Ovary (tissue), 9 donors: Measurements from ENCODE around the gene CCL8. TPM values are rescaled to one million over a fixed set of nuclear protein-coding genes. Genes with fewer than 3 reads are reported as not detected.

ENCODE experiments used
- DNase-seq, 5 donors: peaks; one replicate each; pipeline ENCODE4 v3.0.0-alpha.2; 2019 to 2020
- H3K27ac ChIP-seq, 2 donors: fragments of 200-600 bp; one replicate each; pipeline versions ENCODE4 v1.5.1 to v1.8.0; 2019 to 2022
- H3K27me3 ChIP-seq: fragments of 200-600 bp; one replicate; pipeline ENCODE4 v1.8.0; 2022
- H3K36me3 ChIP-seq: fragments of 200-600 bp; sonication (generic); one replicate; pipeline ENCODE4 v1.5.1; 2019
- H3K4me1 ChIP-seq: one replicate; pipeline ENCODE4 v1.8.1; 2013; ENCODE audit warnings: mild to moderate bottlenecking, moderate library complexity; ENCODE audit not compliant: insufficient read depth
- H3K4me3 ChIP-seq: fragments of 200-600 bp; sonication (generic); one replicate; pipeline ENCODE4 v1.5.1; 2017
- H3K9me3 ChIP-seq, 2 donors: fragments of 200-600 bp in 1 of 2; sonication (generic) in 1 of 2; one replicate each; pipeline versions ENCODE4 v1.5.1 to v1.8.1; 2013 to 2019; ENCODE audit warnings: mild to moderate bottlenecking in 1 of 2, moderate library complexity in 1 of 2
- EP300 ChIP-seq: sonication (generic); formaldehyde crosslinking; IDR thresholded peaks from one replicate; pipeline ENCODE4 v1.6.1; 2017; ENCODE audit warnings: antibody characterized with exemption
- POLR2A ChIP-seq: fragments of 450-650 bp; IDR thresholded peaks from one replicate; pipeline ENCODE4 v1.6.1; 2017; ENCODE audit warnings: antibody characterized with exemption, mild to moderate bottlenecking, moderate library complexity
- WGBS, 3 donors: extraction: QIAGEN DNeasy Blood & Tissue Kit in 1 of 3; methylation state at CpG; one replicate each; pipeline versions ENCODE4 v1.1.5 to v1.1.7; 2013 to 2017; 5-methylcytosine and 5-hydroxymethylcytosine counted together
- intact Hi-C, 4 donors: fragments of 100-400 bp; cut with DNase I; formaldehyde crosslinking; loops; one replicate each; pipeline versions ENCODE4 v1.11.0 to v1.15.1; 2022 to 2023
- polyA plus RNA-seq, 2 donors: library from polyadenylated mRNA; stranded (reverse); fragments of 200-250 nt in 1 of 2; fragments of 350-450 nt in 1 of 2; fragmentation: Illumina TruSeq in 1 of 2; extraction: RNeasy Lipid Tissue Mini Kit (QIAGEN cat#74804) in 1 of 2; gene quantifications; one replicate each; pipeline ENCODE4 v1.2.3, GENCODE V29; 2013 to 2014
- total RNA-seq, 7 donors: library from RNA; depleted of rRNA in 2 of 7; stranded (reverse); fragments of >200 nt in 2 of 7; fragmentation: NEBNext Ultra II Directional in 3 of 7; extraction: Animal tissue kit (Norgen Biotek cat#: 25700) in 3 of 7; gene quantifications; one replicate each; pipeline versions ENCODE4 v1.1.0 to v1.2.4, GENCODE V29; 2016 to 2023
- TF ChIP-seq, protein P1 (sequence below), 3 donors: fragments of 450-650 bp in 2 of 3; fragments of 200-600 bp in 1 of 3; IDR thresholded peaks; one replicate each; pipeline versions ENCODE4 v1.5.1 to v1.8.0; 2016 to 2022; ENCODE audit warnings: antibody characterized with exemption in 3 of 3, mild to moderate bottlenecking in 1 of 3
- donor health status: DM: no; HTN: no; CAD: no; lungs with moderate emphysema.
- donor health status: DM: no; HTN: no; CAD: no.
- donor health status: Bipolar disorder and iron deficiency.
- donor health status: DM: yes; HTN: yes; CAD: no.
- donor health status: DM: no; HTN: no; CAD: no.
- donor health status: DM: yes; HTN: yes; CAD: no.

Gene CCL8
- total and polyA plus RNA-seq, 9 donors, result 0.15 to 3.7 (median 0.48) TPM; not detected in 2

DNA sequence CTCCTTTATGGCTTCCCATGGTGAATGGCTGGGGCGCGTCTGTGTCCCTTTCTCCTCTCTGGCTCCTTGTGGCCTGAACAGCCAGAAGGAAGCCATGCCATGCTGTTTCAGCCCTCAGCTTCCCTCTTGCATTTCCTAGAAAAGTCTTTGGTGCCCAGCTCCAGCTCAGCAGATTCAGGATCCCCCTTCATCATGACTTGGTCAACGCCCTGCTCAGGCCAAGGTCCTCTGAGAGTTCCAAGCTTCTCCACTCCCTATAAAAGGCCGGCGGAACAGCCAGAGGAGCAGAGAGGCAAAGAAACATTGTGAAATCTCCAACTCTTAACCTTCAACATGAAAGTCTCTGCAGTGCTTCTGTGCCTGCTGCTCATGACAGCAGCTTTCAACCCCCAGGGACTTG lies 37.0 kb downstream of the CCL8 start, which contains the start of gene CCL13:
Gene CCL13, plus strand, starts transcription at position 287 of the 400 bp plus-strand sequence. Its CDS starts 47 bp downstream, at position 334.
- Histone ChIP-seq H3K4me1 (no peaks in the 10 kb centered on the region), H3K27me3 (no peaks in the 10 kb centered on the region), H3K36me3 (no peaks in the 10 kb centered on the region), H3K4me3 (no peak within 1 kb of the TSS), H3K27ac (no peak within 1 kb of the TSS), H3K9me3 (no peaks in the 10 kb centered on the region)
- DNase-seq, result no peak
- intact Hi-C loops, result no loop called here
- WGBS, 3 donors, result 91 to 96% (median 93%) methylated on average over 5 of the region's 5 CpGs
- TF ChIP-seq POLR2A (no peak), EP300 (no peak)
- TF ChIP-seq, protein P1, sequence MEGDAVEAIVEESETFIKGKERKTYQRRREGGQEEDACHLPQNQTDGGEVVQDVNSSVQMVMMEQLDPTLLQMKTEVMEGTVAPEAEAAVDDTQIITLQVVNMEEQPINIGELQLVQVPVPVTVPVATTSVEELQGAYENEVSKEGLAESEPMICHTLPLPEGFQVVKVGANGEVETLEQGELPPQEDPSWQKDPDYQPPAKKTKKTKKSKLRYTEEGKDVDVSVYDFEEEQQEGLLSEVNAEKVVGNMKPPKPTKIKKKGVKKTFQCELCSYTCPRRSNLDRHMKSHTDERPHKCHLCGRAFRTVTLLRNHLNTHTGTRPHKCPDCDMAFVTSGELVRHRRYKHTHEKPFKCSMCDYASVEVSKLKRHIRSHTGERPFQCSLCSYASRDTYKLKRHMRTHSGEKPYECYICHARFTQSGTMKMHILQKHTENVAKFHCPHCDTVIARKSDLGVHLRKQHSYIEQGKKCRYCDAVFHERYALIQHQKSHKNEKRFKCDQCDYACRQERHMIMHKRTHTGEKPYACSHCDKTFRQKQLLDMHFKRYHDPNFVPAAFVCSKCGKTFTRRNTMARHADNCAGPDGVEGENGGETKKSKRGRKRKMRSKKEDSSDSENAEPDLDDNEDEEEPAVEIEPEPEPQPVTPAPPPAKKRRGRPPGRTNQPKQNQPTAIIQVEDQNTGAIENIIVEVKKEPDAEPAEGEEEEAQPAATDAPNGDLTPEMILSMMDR (IDR thresholded peaks at IDR 0.05), result no peak

DNA sequence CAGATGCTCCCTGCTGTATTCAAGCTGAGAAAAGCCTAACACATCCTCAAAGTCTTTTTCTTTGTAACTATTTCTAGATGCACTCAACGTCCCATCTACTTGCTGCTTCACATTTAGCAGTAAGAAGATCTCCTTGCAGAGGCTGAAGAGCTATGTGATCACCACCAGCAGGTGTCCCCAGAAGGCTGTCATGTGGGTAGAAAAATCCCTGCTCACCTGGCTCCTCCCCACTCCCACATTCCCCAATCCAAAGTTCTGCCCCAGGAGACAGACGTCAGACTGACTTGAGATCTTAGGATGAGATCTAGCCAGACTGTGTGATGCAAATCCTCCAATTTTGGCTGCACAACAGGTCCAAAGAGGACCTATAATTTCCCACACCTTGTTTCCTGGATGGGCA lies 38.2 kb downstream of the CCL8 start:
- intact Hi-C loops, result no loop called here
- H3K27ac ChIP-seq, result no peak overlapping the region
- no peaks in the 10 kb centered on the region for H3K9me3 ChIP-seq
- no peak for DNase-seq
- no peak overlapping the region for H3K4me3 ChIP-seq
- no peaks in the 10 kb centered on the region for H3K4me1 ChIP-seq
- no peaks in the 10 kb centered on the region for H3K27me3 ChIP-seq
- 85 to 96% (median 93%) methylated on average over 2 of the region's 2 CpGs for WGBS, 3 donors
- H3K36me3 ChIP-seq, result no peaks in the 10 kb centered on the region
- no peak for TF ChIP-seq EP300

DNA sequence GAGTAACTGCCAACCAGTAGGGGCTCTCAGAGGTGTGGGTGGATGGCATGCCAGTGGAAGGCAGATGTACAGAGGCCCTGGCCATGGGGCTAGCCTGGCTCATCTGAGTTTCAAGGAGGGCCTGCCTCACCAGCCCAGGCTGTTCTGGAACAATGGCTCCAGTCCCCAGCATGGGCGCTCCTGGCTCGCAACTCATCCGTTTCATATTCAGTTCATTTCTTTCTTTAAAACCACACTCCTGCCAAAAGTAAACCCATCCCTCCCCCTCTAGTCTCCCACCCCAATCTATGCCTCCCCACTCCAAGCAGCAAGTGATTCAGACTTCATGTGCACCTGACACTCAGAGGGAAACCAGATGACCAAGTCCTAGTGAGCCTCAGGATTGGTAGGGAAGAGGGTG lies 39.4 kb downstream of the CCL8 start:
- TF ChIP-seq POLR2A, result no peak
- 97 to 98% (median 97%) methylated on average over 3 of the region's 3 CpGs for WGBS, 3 donors
- Histone ChIP-seq H3K36me3 (no peaks in the 10 kb centered on the region), H3K27ac (no peak overlapping the region), H3K4me3 (no peak overlapping the region), H3K27me3 (no peaks in the 10 kb centered on the region), H3K4me1 (no peaks in the 10 kb centered on the region), H3K9me3 (no peaks in the 10 kb centered on the region)
- intact Hi-C loops, result no loop called here
- no peak for DNase-seq

DNA sequence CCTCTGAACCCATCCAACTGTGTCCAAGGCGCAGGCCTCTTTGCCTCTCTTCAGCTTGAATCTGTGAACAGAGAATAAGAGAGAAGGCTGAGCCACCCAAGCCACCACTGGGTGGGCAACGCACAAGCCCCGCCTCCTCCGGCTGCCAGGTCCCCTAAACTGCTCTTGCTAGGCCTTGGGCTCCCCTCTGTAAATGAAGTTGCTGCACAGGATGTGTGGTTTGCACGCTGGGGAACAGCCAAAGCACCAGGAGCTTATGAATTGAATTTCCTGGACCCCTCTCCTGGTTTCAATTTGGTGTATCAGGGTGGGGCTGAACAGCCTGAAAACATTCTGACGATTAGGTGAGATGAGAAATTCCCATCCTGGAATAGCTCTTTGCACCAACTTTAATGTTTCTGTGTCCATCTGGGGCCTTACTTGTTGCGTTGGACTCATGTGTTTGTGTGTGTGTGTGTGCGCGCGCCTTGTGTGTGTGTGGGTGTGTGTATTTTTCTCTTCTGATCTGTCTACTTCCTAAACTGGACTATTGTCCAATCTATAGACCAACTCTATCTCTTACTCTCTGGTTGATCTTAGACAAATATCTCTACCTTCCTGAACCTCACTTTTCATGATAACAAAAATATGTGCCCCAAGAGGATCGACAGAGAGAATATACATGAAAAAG lies 41.5 kb downstream of the CCL8 start:
- H3K27me3 ChIP-seq, result no peaks in the 10 kb centered on the region
- H3K4me3 ChIP-seq, result no peak overlapping the region
- DNase-seq, result no peak
- WGBS, 3 donors, result 79 to 88% (median 84%) methylated on average over 11 of the region's 11 CpGs
- H3K4me1 ChIP-seq, result no peaks in the 10 kb centered on the region
- TF ChIP-seq EP300 (no peak), POLR2A (no peak)
- TF ChIP-seq, protein P1 (IDR thresholded peaks at IDR 0.05), result no peak
- H3K36me3 ChIP-seq, result no peaks in the 10 kb centered on the region
- no peak overlapping the region for H3K27ac ChIP-seq
- no peaks in the 10 kb centered on the region for H3K9me3 ChIP-seq
- intact Hi-C loops, result loop anchor here in 3 of 4 donors (2.0 to 10.0 kb wide), 3 partner anchors 156 to 160 kb away; no protein-coding TSS in a partner anchor

DNA sequence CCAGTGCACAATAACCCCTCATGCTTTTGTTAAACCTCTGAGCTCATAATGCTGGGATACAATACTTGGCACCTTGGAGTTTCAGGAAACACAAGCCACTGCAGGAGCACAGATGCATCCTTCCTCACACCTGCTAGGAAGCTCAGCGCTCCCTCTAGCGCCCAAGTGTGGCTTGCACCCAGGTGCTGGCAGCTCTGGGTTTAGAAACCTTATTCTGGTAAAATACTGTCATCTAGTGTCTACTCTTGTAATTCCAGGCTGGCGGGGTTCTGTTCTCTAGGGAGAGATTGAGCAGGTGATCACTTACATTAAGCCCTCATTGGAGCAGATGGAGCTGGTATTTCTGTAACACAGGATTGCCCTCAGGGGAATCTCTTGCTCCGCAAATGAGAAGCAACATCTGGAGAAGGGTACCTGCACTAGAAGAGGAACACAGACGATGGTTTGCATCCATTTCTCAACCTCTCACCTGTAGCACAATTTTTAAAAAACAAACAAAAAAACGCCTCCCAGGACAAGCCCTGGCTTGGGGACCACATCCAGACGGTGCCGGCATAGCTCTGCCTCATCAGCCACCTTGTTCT lies 42.3 kb downstream of the CCL8 start:
- no peaks in the 10 kb centered on the region for H3K27me3 ChIP-seq
- WGBS, 3 donors, result 14 to 21% (median 20%) methylated on average over 8 of the region's 8 CpGs
- DNase-seq, result peak; percentile 54 to 85 (median 80)
- intact Hi-C loops, result loop anchor here (2.0 to 10.0 kb wide), 3 partner anchors 157 to 161 kb away; no protein-coding TSS in a partner anchor
- TF ChIP-seq, protein P1 (IDR thresholded peaks at IDR 0.05), result peak; percentile 39 to 92 (median 83)
- TF ChIP-seq POLR2A, result no peak
- no peak overlapping the region for H3K27ac ChIP-seq
- H3K4me3 ChIP-seq, result no peak overlapping the region
- H3K9me3 ChIP-seq, result no peaks in the 10 kb centered on the region
- H3K4me1 ChIP-seq, result no peaks in the 10 kb centered on the region
- H3K36me3 ChIP-seq, result no peaks in the 10 kb centered on the region
